Measurements from ENCODE around the gene ST6GALNAC5. TPM values are rescaled to one million over a fixed set of nuclear protein-coding genes. Genes with fewer than 3 reads are reported as not detected.

The ST6GALNAC5 gene
- total and polyA plus RNA-seq, 2 of the 13 experiments (the other 11 are each of a cell fraction or from before 2014, with no cell fraction given): not detected

DNA sequence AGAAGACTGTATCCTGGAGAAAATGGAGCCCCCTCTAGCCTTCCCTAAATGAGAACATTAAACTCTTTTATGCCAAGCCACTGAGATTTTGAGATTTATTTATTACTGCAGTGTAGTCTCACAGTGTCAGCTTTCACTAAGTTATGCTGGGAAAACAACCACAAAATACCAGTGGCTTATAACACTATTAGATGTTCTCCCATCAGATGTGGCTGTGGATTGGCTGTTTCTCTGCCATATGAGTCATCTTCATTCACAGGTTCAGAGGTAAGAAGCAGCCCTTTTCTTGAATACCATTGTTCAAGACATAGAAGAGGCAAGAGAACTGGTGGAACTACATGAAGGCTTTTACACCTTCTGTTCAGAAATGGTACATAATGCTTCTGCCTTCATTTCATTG is 32.1 kb upstream of the ST6GALNAC5 start (continued):
- TF ChIP-seq, protein P1, sequence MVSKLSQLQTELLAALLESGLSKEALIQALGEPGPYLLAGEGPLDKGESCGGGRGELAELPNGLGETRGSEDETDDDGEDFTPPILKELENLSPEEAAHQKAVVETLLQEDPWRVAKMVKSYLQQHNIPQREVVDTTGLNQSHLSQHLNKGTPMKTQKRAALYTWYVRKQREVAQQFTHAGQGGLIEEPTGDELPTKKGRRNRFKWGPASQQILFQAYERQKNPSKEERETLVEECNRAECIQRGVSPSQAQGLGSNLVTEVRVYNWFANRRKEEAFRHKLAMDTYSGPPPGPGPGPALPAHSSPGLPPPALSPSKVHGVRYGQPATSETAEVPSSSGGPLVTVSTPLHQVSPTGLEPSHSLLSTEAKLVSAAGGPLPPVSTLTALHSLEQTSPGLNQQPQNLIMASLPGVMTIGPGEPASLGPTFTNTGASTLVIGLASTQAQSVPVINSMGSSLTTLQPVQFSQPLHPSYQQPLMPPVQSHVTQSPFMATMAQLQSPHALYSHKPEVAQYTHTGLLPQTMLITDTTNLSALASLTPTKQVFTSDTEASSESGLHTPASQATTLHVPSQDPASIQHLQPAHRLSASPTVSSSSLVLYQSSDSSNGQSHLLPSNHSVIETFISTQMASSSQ (IDR thresholded peaks at IDR 0.05; ENCODE audit: low read depth): no peak
- TF ChIP-seq, protein P1 (CRISPR knock-in tag; IDR thresholded peaks at IDR 0.05; ENCODE audit: borderline replicate concordance): no peak
- TF ChIP-seq ZNF430 (CRISPR knock-in tag; IDR thresholded peaks at IDR 0.05): no peak
- TF ChIP-seq, protein P2, sequence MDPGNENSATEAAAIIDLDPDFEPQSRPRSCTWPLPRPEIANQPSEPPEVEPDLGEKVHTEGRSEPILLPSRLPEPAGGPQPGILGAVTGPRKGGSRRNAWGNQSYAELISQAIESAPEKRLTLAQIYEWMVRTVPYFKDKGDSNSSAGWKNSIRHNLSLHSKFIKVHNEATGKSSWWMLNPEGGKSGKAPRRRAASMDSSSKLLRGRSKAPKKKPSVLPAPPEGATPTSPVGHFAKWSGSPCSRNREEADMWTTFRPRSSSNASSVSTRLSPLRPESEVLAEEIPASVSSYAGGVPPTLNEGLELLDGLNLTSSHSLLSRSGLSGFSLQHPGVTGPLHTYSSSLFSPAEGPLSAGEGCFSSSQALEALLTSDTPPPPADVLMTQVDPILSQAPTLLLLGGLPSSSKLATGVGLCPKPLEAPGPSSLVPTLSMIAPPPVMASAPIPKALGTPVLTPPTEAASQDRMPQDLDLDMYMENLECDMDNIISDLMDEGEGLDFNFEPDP (CRISPR knock-in tag; conservative IDR thresholded peaks at IDR 0.05): no peak
- no peak for TF ChIP-seq ZNF207 (IDR thresholded peaks at IDR 0.05; ENCODE audit: borderline replicate concordance)
- TF ChIP-seq YEATS4 (CRISPR knock-in tag; IDR thresholded peaks at IDR 0.05; ENCODE audit: borderline replicate concordance): no peak
- TF ChIP-seq ZNF143 (CRISPR knock-in tag; IDR thresholded peaks at IDR 0.05): no peak
- TF ChIP-seq ARNTL (CRISPR knock-in tag; IDR thresholded peaks at IDR 0.05): no peak

DNA sequence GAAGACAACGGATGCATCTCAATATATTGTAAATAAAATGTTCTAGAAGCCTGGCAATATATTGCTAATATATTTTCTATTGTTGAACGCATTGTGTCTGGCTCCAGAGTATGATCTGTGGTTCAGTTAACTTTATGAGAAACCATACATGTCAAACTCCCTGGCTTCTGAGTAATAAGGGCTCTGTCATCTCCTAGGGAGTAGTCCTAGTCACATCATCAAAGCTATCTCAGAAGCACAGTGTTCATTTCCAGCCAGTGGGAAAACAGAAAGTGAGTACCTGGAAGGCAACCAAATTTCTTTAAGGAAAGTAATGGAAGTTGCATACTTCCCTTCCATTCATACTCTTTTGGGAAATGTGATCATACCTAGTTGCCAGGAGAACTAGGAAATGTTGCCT is 27.0 kb upstream of the ST6GALNAC5 start:
- ATAC-seq (no peak), DNase-seq (ENCODE audit: low spot score) (no peak), FAIRE-seq (no peak)
- no TSS peak for BruUV-seq (replicated peaks)
- POLR2A ChIA-PET: no interaction called here
- TF ChIP-seq ZNF136 (CRISPR knock-in tag; IDR thresholded peaks at IDR 0.05; ENCODE audit: low read depth) (no peak), ZNF205 (CRISPR knock-in tag; IDR thresholded peaks at IDR 0.05) (no peak), ZSCAN22 (CRISPR knock-in tag; IDR thresholded peaks at IDR 0.05) (no peak), RORA (CRISPR knock-in tag; IDR thresholded peaks at IDR 0.05) (no peak), KDM5B (CRISPR knock-in tag; IDR thresholded peaks at IDR 0.05; ENCODE audit: borderline replicate concordance) (no peak), SMARCC2 (IDR thresholded peaks at IDR 0.05) (no peak)
- TF ChIP-seq, protein P3, sequence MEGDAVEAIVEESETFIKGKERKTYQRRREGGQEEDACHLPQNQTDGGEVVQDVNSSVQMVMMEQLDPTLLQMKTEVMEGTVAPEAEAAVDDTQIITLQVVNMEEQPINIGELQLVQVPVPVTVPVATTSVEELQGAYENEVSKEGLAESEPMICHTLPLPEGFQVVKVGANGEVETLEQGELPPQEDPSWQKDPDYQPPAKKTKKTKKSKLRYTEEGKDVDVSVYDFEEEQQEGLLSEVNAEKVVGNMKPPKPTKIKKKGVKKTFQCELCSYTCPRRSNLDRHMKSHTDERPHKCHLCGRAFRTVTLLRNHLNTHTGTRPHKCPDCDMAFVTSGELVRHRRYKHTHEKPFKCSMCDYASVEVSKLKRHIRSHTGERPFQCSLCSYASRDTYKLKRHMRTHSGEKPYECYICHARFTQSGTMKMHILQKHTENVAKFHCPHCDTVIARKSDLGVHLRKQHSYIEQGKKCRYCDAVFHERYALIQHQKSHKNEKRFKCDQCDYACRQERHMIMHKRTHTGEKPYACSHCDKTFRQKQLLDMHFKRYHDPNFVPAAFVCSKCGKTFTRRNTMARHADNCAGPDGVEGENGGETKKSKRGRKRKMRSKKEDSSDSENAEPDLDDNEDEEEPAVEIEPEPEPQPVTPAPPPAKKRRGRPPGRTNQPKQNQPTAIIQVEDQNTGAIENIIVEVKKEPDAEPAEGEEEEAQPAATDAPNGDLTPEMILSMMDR (CRISPR knock-in tag; IDR thresholded peaks at IDR 0.05): no peak
- TF ChIP-seq, protein P4, sequence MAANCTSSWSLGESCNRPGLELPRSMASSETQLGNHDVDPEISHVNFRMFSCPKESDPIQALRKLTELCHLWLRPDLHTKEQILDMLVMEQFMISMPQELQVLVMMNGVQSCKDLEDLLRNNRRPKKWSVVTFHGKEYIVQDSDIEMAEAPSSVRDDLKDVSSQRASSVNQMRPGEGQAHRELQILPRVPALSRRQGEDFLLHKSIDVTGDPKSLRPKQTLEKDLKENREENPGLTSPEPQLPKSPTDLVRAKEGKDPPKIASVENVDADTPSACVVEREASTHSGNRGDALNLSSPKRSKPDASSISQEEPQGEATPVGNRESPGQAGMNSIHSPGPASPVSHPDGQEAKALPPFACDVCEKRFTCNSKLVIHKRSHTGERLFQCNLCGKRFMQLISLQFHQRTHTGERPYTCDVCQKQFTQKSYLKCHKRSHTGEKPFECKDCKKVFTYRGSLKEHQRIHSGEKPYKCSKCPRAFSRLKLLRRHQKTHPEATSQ (CRISPR knock-in tag; IDR thresholded peaks at IDR 0.05; ENCODE audit: borderline replicate concordance): no peak
- Histone ChIP-seq H3K27me3 (ENCODE audit: control insufficient read depth in 1 of 2, insufficient read depth in 2 of 2, low read length in 2 of 2) (no peaks in the 10 kb centered on the region), H3K4me3 (replicated peaks in 1 of 3; ENCODE audit: insufficient read depth in 1 of 3, low read depth in 2 of 3, low read length in 3 of 3) (no peak overlapping the region), H3K36me3 (replicated peaks in 1 of 2; ENCODE audit: control insufficient read depth in 1 of 2, insufficient read depth in 2 of 2, low read length in 2 of 2) (no peaks in the 10 kb centered on the region), H3K9me3 (ENCODE audit: low read length) (0 out of 2 replicates have a peak, but pooled peaks cover 9% of the 10 kb centered on the region), H3K27ac (ENCODE audit: extremely low read length, insufficient read depth, low read length) (no peak overlapping the region), H3K4me2 (ENCODE audit: low read depth, low read length) (no peak overlapping the region), H2AFZ (ENCODE audit: low read length) (no peak overlapping the region), H4K20me1 (ENCODE audit: insufficient read depth, low read length) (no peaks in the 10 kb centered on the region), H3K4me1 (ENCODE audit: insufficient read depth, low read length) (no peaks in the 10 kb centered on the region), H3K79me2 (ENCODE audit: insufficient read depth, low read length) (no peaks in the 10 kb centered on the region), H3K9ac (ENCODE audit: insufficient read depth, low read depth, low read length) (no peak overlapping the region)
- 5% methylated on average over 2 of the region's 2 CpGs for WGBS (ENCODE audit: low lambda C conversion rate)
- intact Hi-C loops (cut with micrococcal nuclease; ENCODE audit: unreplicated experiment): no loop called here
- in situ Hi-C loops (cut with HindIII; ENCODE audit: extremely low pct_ligation_motif_present, low pct_unique_long_range_greater_than_20kb): no loop called here
- CTCF ChIA-PET (ENCODE audit: low intra/inter-chr PET ratio, low total read pairs): no interaction called here

Measured in HepG2 (cell line).